WTC11 (cell line): ENCODE data around the gene ANO3. TPM values are rescaled to one million over a fixed set of nuclear protein-coding genes. Genes with fewer than 3 reads are reported as not detected.

Experiments used
- ATAC-seq: fragments of 200-7000 bp; cut with Tn5 transposase; 2 replicates; pipeline ENCODE4 v1.10.0; 2021; ENCODE audit warnings: mild to moderate bottlenecking, moderate library complexity
- CTCF ChIA-PET: fragments of 300-600 bp; sonication (Branson Sonifier 250); formaldehyde crosslinking; loops from one replicate; lab custom pipeline; 2021; ENCODE audit warnings: antibody characterized with exemption; lab: Charles Lee
- POLR2A ChIA-PET: fragments of 350-600 bp; sonication (Branson Sonifier 250); formaldehyde crosslinking; loops from one replicate; lab custom pipeline; 2021; ENCODE audit warnings: antibody characterized with exemption; lab: Charles Lee
- DNase-seq: peaks from one replicate; pipeline ENCODE4 v3.0.0; 2021; ENCODE audit warnings: low spot score
- H3K27ac Mint-ChIP-seq: 2 replicates; pipeline ENCODE4 v1.8.0; 2021; ENCODE audit warnings: mixed read lengths
- H3K27me3 Mint-ChIP-seq: 2 replicates; pipeline ENCODE4 v1.8.0; 2021; ENCODE audit warnings: low read depth, mild to moderate bottlenecking, moderate library complexity, mixed read lengths
- H3K36me3 Mint-ChIP-seq: 2 replicates; pipeline ENCODE4 v1.8.0; 2021; ENCODE audit warnings: mixed read lengths
- H3K4me1 Mint-ChIP-seq: 2 replicates; pipeline ENCODE4 v1.8.0; 2022; ENCODE audit warnings: mixed read lengths
- H3K4me3 Mint-ChIP-seq: 2 replicates; pipeline ENCODE4 v1.8.0; 2021; ENCODE audit warnings: mild to moderate bottlenecking, moderate library complexity, mixed read lengths
- H3K9me3 Mint-ChIP-seq: 2 replicates; pipeline ENCODE4 v1.8.0; 2021; ENCODE audit warnings: mixed read lengths
- GABPB1 ChIP-seq: sonication (generic); formaldehyde crosslinking; IDR thresholded peaks from 2 replicates; pipeline ENCODE4 v1.8.1; 2023; ENCODE audit warnings: mild to moderate bottlenecking, missing genetic modification reagents
- MXD4 ChIP-seq: fragments of 250-450 bp; sonication (Bioruptor Pico); IDR thresholded peaks from 2 replicates; pipeline ENCODE4 v1.8.0; 2021; ENCODE audit warnings: mild to moderate bottlenecking, moderate library complexity, borderline replicate concordance
- MYBL2 ChIP-seq: sonication (generic); formaldehyde crosslinking; IDR thresholded peaks from 2 replicates; pipeline ENCODE4 v1.8.1; 2023; ENCODE audit warnings: mild to moderate bottlenecking, moderate library complexity, missing genetic modification reagents
- NR3C1 ChIP-seq: sonication (generic); formaldehyde crosslinking; conservative IDR thresholded peaks from 2 replicates; pipeline ENCODE4 v1.8.1; 2023; ENCODE audit warnings: low read depth, mild to moderate bottlenecking, missing genetic modification reagents
- ZNF219 ChIP-seq: sonication (generic); formaldehyde crosslinking; IDR thresholded peaks from 2 replicates; pipeline ENCODE4 v1.8.0; 2023; ENCODE audit warnings: missing genetic modification reagents, mild to moderate bottlenecking, borderline replicate concordance
- ZNF425 ChIP-seq: fragments of 250-450 bp; sonication (Bioruptor Pico); conservative IDR thresholded peaks from 2 replicates; pipeline ENCODE4 v1.9.0; 2021; ENCODE audit warnings: mild to moderate bottlenecking
- total RNA-seq: library from RNA; stranded (reverse); gene quantifications from 3 replicates; pipeline ENCODE4 v1.2.3, GENCODE V29; 2021
- TF ChIP-seq, protein P1 (sequence below): sonication (generic); formaldehyde crosslinking; IDR thresholded peaks from 2 replicates; pipeline ENCODE4 v1.8.0; 2023; ENCODE audit warnings: missing genetic modification reagents
- TF ChIP-seq, protein P2 (sequence below): sonication (generic); formaldehyde crosslinking; IDR thresholded peaks from 2 replicates; pipeline ENCODE4 v1.8.0; 2023; ENCODE audit warnings: mild to moderate bottlenecking, missing genetic modification reagents
- TF ChIP-seq, protein P3 (sequence below): sonication (generic); formaldehyde crosslinking; IDR thresholded peaks from 2 replicates; pipeline ENCODE4 v1.8.1; 2022; ENCODE audit warnings: missing genetic modification reagents, borderline replicate concordance

ANO3 gene
- total RNA-seq, 1 experiment from 2014 or later = 0.11 TPM

GRCh38 chr11:26710489-26710888 is 378.6 kb downstream of the ANO3 start:
- Mint-ChIP-seq H3K36me3 (no peaks in the 10 kb centered on the region), H3K4me3 (no peak overlapping the region), H3K4me1 (no peaks in the 10 kb centered on the region), H3K9me3 (no peaks in the 10 kb centered on the region), H3K27me3 (no peaks in the 10 kb centered on the region), H3K27ac (no peak overlapping the region)
- TF ChIP-seq, protein P1, sequence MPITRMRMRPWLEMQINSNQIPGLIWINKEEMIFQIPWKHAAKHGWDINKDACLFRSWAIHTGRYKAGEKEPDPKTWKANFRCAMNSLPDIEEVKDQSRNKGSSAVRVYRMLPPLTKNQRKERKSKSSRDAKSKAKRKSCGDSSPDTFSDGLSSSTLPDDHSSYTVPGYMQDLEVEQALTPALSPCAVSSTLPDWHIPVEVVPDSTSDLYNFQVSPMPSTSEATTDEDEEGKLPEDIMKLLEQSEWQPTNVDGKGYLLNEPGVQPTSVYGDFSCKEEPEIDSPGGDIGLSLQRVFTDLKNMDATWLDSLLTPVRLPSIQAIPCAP (CRISPR knock-in tag) = no peak
- TF ChIP-seq NR3C1 = no peak
- TF ChIP-seq, protein P2, sequence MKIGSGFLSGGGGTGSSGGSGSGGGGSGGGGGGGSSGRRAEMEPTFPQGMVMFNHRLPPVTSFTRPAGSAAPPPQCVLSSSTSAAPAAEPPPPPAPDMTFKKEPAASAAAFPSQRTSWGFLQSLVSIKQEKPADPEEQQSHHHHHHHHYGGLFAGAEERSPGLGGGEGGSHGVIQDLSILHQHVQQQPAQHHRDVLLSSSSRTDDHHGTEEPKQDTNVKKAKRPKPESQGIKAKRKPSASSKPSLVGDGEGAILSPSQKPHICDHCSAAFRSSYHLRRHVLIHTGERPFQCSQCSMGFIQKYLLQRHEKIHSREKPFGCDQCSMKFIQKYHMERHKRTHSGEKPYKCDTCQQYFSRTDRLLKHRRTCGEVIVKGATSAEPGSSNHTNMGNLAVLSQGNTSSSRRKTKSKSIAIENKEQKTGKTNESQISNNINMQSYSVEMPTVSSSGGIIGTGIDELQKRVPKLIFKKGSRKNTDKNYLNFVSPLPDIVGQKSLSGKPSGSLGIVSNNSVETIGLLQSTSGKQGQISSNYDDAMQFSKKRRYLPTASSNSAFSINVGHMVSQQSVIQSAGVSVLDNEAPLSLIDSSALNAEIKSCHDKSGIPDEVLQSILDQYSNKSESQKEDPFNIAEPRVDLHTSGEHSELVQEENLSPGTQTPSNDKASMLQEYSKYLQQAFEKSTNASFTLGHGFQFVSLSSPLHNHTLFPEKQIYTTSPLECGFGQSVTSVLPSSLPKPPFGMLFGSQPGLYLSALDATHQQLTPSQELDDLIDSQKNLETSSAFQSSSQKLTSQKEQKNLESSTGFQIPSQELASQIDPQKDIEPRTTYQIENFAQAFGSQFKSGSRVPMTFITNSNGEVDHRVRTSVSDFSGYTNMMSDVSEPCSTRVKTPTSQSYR = no peak
- TF ChIP-seq, protein P3, sequence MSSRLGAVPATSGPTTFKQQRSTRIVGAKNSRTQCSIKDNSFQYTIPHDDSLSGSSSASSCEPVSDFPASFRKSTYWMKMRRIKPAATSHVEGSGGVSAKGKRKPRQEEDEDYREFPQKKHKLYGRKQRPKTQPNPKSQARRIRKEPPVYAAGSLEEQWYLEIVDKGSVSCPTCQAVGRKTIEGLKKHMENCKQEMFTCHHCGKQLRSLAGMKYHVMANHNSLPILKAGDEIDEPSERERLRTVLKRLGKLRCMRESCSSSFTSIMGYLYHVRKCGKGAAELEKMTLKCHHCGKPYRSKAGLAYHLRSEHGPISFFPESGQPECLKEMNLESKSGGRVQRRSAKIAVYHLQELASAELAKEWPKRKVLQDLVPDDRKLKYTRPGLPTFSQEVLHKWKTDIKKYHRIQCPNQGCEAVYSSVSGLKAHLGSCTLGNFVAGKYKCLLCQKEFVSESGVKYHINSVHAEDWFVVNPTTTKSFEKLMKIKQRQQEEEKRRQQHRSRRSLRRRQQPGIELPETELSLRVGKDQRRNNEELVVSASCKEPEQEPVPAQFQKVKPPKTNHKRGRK (CRISPR knock-in tag) = no peak
- TF ChIP-seq ZNF219 (CRISPR knock-in tag) = no peak
- no peak for TF ChIP-seq MXD4 (CRISPR knock-in tag)
- ATAC-seq (no peak), DNase-seq (no peak)
- ChIA-PET POLR2A (no interaction called here), CTCF (no interaction called here)

- H3K4me3 Mint-ChIP-seq = no peak overlapping the region
- H3K27ac Mint-ChIP-seq = no peak overlapping the region
- TF ChIP-seq GABPB1 (CRISPR knock-in tag) (no peak), ZNF425 (no peak), MYBL2 (CRISPR knock-in tag) (no peak)
- ChIA-PET CTCF (interaction anchor here (0.6 kb wide), 1 partner anchor 587 kb away, joined by 3 read pairs; no protein-coding TSS in a partner anchor), POLR2A (no interaction called here)
- no peaks in the 10 kb centered on the region for H3K36me3 Mint-ChIP-seq
- no peak for DNase-seq
- H3K27me3 Mint-ChIP-seq = no peaks in the 10 kb centered on the region
- no peaks in the 10 kb centered on the region for H3K4me1 Mint-ChIP-seq
- H3K9me3 Mint-ChIP-seq = no peaks in the 10 kb centered on the region
- no peak for ATAC-seq
Observed at GRCh38 chr11:26712497-26712896, 380.6 kb downstream of the ANO3 start.

Other genes with a start within 250 kb of the ANO3 start
- gene MUC15, start 240.1 kb downstream of the ANO3 start, total RNA-seq = not detected in 3 replicates